NAMALWA (cell line): ENCODE measurements around the gene TMEM131.

Source experiments
- DNase-seq: peaks from one replicate; pipeline ENCODE4 v3.0.0-alpha.2; 2015; ENCODE audit warnings: low spot score

TMEM131 gene

DNA sequence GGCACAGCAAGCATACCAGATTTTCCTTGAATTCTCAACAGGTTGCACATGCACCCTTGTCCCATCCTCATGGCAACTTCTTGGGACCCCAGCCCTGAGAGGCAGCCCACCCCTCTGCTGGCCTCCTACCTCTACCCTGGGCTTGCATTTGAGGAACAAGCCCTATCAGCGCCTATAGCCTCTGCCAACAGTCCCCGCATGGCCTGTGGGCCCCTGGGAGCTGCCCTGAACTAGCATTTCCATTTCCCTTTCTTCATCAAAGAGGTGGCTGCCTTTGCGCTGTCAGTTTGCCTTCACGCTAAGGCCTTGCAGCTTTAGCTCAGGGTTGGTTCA, 287.7 kb downstream of the TMEM131 start:
- DNase-seq: no peak

DNA sequence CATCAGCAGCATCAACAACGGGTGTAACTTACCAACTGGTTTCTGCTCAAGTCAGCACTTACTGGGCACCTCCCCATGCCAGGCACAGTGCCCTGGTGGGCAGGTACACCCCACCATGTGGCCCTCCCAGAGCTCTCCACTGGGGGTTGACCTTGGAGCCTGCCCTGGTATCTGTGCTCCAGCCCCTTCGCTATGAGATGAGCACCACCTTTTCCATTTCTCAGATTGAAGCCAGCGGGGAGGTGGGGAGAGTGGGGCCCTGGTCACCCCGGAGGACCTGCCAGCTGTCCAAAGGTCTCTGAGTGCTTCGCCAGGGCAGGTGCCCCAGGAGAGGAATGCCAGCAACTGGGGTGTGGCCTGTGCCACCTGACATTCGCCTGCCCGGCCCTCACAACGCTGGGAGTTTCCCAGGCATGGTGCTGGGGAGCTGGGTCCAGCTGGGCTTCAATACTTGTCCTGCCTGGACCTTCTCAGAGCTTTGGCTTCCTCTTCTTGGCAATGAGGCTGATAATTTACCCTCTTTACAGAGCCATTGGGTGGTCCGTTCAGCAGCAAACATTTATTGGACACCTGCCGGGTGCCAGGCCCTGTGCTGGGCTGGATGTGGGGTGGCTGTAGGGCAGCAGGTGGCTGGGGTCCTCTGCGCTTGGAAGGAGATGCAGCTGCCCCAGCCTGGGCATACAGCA, 288.2 kb downstream of the TMEM131 start:
- DNase-seq: no peak

DNA sequence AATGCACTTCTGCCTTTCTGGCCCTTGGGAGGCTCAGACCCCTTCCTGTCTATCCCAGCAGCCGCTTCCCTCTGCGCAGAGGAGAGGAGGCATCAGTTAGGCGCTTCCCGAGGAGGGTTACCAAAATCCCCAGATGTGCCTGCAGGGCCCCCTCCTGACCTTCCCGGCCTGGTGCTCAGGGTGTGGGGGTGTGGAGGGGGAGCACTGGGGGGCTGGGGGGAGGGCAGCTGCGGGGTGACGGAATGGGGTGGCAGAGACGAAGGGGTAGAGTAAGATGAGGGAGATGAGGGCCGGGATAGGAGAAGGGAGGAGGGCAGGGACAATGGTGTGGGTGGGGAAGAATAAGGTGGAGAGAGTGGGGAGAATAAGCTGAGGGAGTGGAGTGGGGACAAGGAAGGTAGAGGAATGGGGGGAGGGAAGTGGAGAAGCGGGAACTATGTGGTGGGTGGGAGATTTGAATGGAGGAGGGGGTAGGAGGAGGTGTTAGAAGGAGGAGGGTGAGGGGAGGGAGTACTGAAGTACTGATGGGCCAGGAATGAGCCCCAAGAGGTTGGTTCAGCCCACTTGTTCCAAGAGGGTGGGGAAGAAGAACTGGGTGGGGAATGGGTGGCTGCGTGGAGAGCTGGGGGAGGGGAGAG, 288.9 kb downstream of the TMEM131 start:
- DNase-seq: no peak
